Upper lobe of right lung (tissue), 1 donor: ENCODE measurements around the gene SMAD9. TPM values are rescaled to one million over a fixed set of nuclear protein-coding genes. Genes with fewer than 3 reads are reported as not detected.
A peak's percentile ranks its signal among the peaks of the same experiment; 100 is the strongest.

Source experiments
- ATAC-seq: fragments of 200-7000 bp; cut with Tn5 transposase; one replicate; pipeline ENCODE4 v1.9.1; 2020; ENCODE audit warnings: mild to moderate bottlenecking, moderate library complexity
- DNase-seq: peaks from one replicate; pipeline ENCODE4 v3.0.0-alpha.2; 2020
- H3K27ac ChIP-seq: fragments of 200-600 bp; one replicate; pipeline ENCODE4 v1.8.0; 2022
- H3K27me3 ChIP-seq: fragments of 200-600 bp; one replicate; pipeline ENCODE4 v1.8.0; 2022; ENCODE audit warnings: mild to moderate bottlenecking
- H3K36me3 ChIP-seq: fragments of 200-600 bp; one replicate; pipeline ENCODE4 v1.8.0; 2022
- H3K4me1 ChIP-seq: fragments of 200-600 bp; one replicate; pipeline ENCODE4 v1.8.0; 2022
- H3K4me3 ChIP-seq: fragments of 200-600 bp; one replicate; pipeline ENCODE4 v1.8.0; 2022; ENCODE audit warnings: mild to moderate bottlenecking
- H3K9me3 ChIP-seq: fragments of 200-600 bp; one replicate; pipeline ENCODE4 v1.8.0; 2022
- intact Hi-C: fragments of 100-400 bp; cut with DNase I; formaldehyde crosslinking; loops from one replicate; pipeline ENCODE4 v1.11.0; 2022
- total RNA-seq: library from RNA; stranded (reverse); fragmentation: NEBNext Ultra II Directional; extraction: Animal tissue kit (Norgen Biotek cat#: 25700); gene quantifications from one replicate; pipeline ENCODE4 v1.2.1, GENCODE V29; 2021
- TF ChIP-seq, protein P1 (sequence below): fragments of 200-600 bp; IDR thresholded peaks from one replicate; pipeline ENCODE4 v1.8.0; 2022; ENCODE audit warnings: antibody characterized with exemption
- donor health status: DM: no; HTN: yes; CAD: no; lungs with severe emphysema.

Gene SMAD9
- total RNA-seq, 1 donor from 2014 or later = 21.5 TPM

DNA sequence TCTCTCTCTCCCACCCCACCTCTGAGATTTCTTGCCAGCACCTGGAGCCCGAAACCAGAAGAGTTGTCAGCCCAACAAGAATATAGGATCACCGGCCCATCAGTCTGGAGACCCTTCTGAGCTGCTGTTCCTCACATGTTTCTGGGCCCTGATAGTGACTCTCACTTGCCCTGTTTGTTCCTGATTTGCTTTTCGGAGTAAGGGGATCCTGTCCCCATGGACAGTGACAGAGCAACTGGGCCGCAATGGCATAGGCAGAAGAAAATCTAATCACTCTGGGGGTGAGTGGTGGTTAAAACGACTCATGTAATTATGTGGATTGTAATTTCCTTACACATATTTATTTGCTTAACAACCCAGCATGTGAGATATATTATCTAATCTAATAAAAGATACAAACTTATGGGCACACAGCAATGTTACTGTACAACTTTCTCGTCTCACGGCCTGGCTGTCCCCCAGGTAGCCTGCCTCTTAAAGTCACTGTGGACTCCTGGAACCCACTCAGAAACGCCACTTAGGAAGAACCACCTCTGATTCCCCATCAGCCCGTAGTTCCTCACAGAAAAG lies 663 bp upstream of the SMAD9 start:
- Histone ChIP-seq H3K36me3 (no peaks in the 10 kb centered on the region), H3K4me3 (peak overlapping the region; percentile 51), H3K4me1 (peaks cover 8% of the 10 kb centered on the region), H3K27me3 (no peaks in the 10 kb centered on the region), H3K27ac (peak overlapping the region; percentile 61), H3K9me3 (no peaks in the 10 kb centered on the region)
- TF ChIP-seq, protein P1, sequence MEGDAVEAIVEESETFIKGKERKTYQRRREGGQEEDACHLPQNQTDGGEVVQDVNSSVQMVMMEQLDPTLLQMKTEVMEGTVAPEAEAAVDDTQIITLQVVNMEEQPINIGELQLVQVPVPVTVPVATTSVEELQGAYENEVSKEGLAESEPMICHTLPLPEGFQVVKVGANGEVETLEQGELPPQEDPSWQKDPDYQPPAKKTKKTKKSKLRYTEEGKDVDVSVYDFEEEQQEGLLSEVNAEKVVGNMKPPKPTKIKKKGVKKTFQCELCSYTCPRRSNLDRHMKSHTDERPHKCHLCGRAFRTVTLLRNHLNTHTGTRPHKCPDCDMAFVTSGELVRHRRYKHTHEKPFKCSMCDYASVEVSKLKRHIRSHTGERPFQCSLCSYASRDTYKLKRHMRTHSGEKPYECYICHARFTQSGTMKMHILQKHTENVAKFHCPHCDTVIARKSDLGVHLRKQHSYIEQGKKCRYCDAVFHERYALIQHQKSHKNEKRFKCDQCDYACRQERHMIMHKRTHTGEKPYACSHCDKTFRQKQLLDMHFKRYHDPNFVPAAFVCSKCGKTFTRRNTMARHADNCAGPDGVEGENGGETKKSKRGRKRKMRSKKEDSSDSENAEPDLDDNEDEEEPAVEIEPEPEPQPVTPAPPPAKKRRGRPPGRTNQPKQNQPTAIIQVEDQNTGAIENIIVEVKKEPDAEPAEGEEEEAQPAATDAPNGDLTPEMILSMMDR = no peak
- ATAC-seq (no peak), DNase-seq (no peak)
- intact Hi-C loops = no loop called here

DNA sequence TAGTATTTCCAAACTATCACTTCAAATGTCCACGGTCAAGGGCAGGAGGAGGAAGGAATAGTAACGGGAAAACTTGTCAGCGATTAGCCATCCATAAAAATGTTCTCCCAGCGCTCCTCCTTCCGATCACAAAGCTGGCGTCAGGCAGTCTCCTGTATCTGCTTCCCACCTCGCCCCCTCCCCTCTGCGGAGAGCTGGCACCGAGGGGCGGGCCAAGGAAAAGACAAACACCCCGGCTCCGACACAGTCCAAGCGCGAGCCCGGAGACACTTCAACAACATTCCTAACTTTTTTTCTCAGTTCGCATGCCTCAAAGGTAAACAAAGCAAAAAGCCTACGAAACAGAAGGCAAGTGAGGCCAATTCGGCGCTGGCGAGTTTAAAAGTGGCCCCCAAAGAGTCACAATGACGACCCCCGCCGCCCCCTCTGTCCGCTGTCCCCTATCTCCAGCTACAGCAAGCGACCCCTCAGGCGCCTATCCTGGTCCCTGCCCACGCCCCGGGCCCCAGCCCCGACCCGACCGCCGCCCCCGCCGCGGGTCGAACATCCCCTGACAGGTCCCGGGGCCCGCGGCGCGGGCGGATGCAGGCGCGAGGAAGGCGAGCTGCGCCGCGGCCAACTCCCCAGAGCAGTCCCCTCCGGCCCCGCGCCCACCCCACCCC lies 736 bp downstream of the SMAD9 start:
- TF ChIP-seq, protein P1 = no peak
- ATAC-seq (peak; percentile 79), DNase-seq (peak; percentile 76)
- peak overlapping the region; percentile 45 for H3K27ac ChIP-seq
- H3K4me1 ChIP-seq = peaks cover 8% of the 10 kb centered on the region
- intact Hi-C loops = no loop called here
- no peaks in the 10 kb centered on the region for H3K9me3 ChIP-seq
- H3K4me3 ChIP-seq = peak overlapping the region; percentile 51
- H3K36me3 ChIP-seq = no peaks in the 10 kb centered on the region
- no peaks in the 10 kb centered on the region for H3K27me3 ChIP-seq

DNA sequence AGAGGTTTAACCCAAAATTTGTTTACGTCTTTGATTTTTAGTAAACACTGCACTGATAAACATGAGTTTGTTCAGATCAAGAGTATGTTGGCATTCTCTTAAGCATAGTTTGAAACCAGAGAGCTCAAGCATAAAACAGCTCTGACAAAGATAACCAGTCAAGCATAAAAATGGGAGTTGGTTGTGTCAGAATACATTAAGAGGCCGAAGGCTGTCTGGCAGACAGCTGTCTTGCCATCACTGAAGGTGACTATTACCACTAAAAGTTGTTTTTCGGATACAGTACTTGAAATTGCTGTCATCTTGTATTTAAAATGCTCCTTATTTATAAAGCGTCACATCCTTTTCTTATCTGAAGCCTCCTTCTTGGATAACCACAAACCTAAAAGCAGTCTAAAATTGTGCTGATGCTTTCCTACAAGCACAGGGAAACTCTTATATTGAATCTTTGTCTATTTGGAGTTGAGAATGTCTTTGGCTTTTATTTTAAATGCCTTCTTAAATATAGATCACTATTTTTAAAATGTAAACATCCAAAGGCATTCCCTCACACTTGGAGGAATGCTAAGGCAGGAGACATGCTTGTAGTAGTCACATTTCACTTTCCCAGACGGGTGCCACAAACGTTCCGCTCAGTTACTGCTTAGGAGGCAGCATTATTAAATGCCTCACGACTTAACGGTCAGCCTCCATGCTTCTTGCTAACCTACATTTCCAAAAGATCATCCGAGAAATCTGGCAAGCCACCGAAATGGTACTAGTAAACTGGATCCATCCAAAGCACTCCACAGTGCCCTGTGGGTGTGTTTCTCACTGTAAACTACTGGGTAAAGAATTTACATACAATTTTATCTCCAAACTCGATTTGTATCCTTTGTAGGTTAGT lies 1.5 kb downstream of the SMAD9 start:
- H3K36me3 ChIP-seq = no peaks in the 10 kb centered on the region
- intact Hi-C loops = no loop called here
- no peak for ATAC-seq
- peak overlapping the region; percentile 45 for H3K27ac ChIP-seq
- peak overlapping the region; percentile 51 for H3K4me3 ChIP-seq
- TF ChIP-seq, protein P1 = no peak
- no peak for DNase-seq
- H3K9me3 ChIP-seq = no peaks in the 10 kb centered on the region
- peaks cover 8% of the 10 kb centered on the region for H3K4me1 ChIP-seq
- H3K27me3 ChIP-seq = no peaks in the 10 kb centered on the region

DNA sequence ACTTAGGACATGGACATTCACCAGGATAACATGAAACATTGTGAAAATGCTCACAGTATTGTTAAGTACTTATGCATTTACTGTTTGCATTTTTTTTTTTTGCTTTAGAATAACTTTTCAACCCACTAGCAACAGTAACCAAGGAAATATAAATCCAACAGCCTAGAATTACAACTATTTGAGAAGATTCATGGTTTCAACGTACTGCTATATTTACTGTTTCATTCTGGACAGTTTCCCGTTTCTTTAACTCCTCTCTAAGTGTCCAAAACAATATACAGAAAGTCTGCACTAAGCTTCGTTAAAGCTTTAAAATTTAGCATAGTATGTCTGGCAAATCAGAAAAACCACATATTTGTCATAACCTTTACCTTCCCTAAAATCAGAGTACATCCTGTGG lies 2.7 kb downstream of the SMAD9 start:
- Histone ChIP-seq H3K4me1 (peaks cover 8% of the 10 kb centered on the region), H3K27ac (no peak overlapping the region), H3K36me3 (no peaks in the 10 kb centered on the region), H3K9me3 (no peaks in the 10 kb centered on the region), H3K4me3 (no peak overlapping the region), H3K27me3 (no peaks in the 10 kb centered on the region)
- DNase-seq (no peak), ATAC-seq (no peak)
- intact Hi-C loops = no loop called here
- TF ChIP-seq, protein P1 = no peak

DNA sequence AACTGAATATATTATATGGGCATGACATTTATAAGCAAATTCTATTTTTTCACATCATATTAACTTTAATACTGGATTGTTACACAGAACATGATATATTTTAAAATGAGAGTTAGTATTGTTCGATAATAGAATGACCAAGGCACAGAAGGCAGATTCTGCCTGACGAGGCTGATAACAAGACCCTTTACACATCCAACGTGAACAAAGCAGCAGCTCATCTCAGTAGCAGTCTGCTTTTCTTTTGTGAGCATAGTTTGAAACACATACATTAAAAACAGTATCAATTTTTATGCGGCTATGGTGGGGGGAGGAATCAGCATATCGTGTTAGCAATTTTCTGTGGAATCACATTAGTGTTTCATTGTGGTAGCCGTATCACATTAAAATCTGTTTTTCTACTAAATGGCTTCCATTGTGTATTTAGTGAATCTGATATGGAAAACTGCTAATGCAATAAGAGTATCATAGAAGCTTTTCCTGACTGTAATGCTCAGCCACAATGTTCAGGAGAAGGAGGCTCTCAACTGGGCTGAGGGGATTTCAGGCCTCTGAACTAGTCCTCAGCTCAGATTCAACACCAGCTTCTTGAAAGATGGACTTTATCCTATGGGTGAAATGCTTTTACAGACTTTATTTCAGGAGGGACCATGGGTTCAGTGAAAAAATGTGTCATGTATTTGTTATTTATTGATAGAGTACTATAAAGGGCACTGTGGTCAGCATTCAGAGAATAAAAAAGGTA lies 4.0 kb downstream of the SMAD9 start:
- Histone ChIP-seq H3K27me3 (no peaks in the 10 kb centered on the region), H3K27ac (no peak overlapping the region), H3K36me3 (no peaks in the 10 kb centered on the region), H3K4me1 (peaks cover 8% of the 10 kb centered on the region), H3K9me3 (no peaks in the 10 kb centered on the region), H3K4me3 (no peak overlapping the region)
- no peak for DNase-seq
- intact Hi-C loops = no loop called here
- ATAC-seq = no peak
- TF ChIP-seq, protein P1 = no peak
